ENCODE results near the gene ALCAM.

The ALCAM gene

GRCh38 chr3:105399062-105399461 is 32.4 kb downstream of the ALCAM start:
- TF ChIP-seq TAF1 (IDR thresholded peaks at IDR 0.05; ENCODE audit: borderline replicate concordance, insufficient read depth, low read length) (no peak), FOXP2 (optimal IDR thresholded peaks at IDR 0.05; ENCODE audit: borderline replicate concordance, extremely low read depth, extremely low read length, insufficient read depth) (no peak), REST (IDR thresholded peaks at IDR 0.05; ENCODE audit: insufficient read depth in 1 of 2, low read depth in 2 of 2, low read length in 2 of 2) (no peak)

GRCh38 chr3:105399611-105400010 is 32.9 kb downstream of the ALCAM start:
- no peak for TF ChIP-seq POLR2AphosphoS5 (IDR thresholded peaks at IDR 0.05; ENCODE audit: low read depth, low read length)
- no peak for TF ChIP-seq FOXP2 (optimal IDR thresholded peaks at IDR 0.05; ENCODE audit: borderline replicate concordance, extremely low read depth, extremely low read length, insufficient read depth)
- TF ChIP-seq SIN3A (IDR thresholded peaks at IDR 0.05; ENCODE audit: borderline replicate concordance, insufficient read depth, low read length): no peak
- no peak for TF ChIP-seq TAF1 (IDR thresholded peaks at IDR 0.05; ENCODE audit: borderline replicate concordance, insufficient read depth, low read length)
- TF ChIP-seq REST (IDR thresholded peaks at IDR 0.05; ENCODE audit: insufficient read depth in 1 of 2, low read depth in 2 of 2, low read length in 2 of 2): no peak

- TF ChIP-seq FOXP2 (optimal IDR thresholded peaks at IDR 0.05; ENCODE audit: borderline replicate concordance, extremely low read depth, extremely low read length, insufficient read depth): no peak
- TF ChIP-seq REST (IDR thresholded peaks at IDR 0.05; ENCODE audit: insufficient read depth in 1 of 2, low read depth in 2 of 2, low read length in 2 of 2): no peak
- TF ChIP-seq TAF1 (IDR thresholded peaks at IDR 0.05; ENCODE audit: borderline replicate concordance, insufficient read depth, low read length): no peak
- no peak for TF ChIP-seq POLR2AphosphoS5 (IDR thresholded peaks at IDR 0.05; ENCODE audit: low read depth, low read length)
- no peak for TF ChIP-seq SIN3A (IDR thresholded peaks at IDR 0.05; ENCODE audit: borderline replicate concordance, insufficient read depth, low read length)
Measured at GRCh38 chr3:105401254-105401653, 34.5 kb downstream of the ALCAM start.

GRCh38 chr3:105401691-105402149 is 35.0 kb downstream of the ALCAM start:
- TF ChIP-seq TAF1 (IDR thresholded peaks at IDR 0.05; ENCODE audit: borderline replicate concordance, insufficient read depth, low read length) (no peak), REST (IDR thresholded peaks at IDR 0.05; ENCODE audit: insufficient read depth in 1 of 2, low read depth in 2 of 2, low read length in 2 of 2) (no peak), SIN3A (IDR thresholded peaks at IDR 0.05; ENCODE audit: borderline replicate concordance, insufficient read depth, low read length) (no peak), POLR2AphosphoS5 (IDR thresholded peaks at IDR 0.05; ENCODE audit: low read depth, low read length) (no peak), FOXP2 (optimal IDR thresholded peaks at IDR 0.05; ENCODE audit: borderline replicate concordance, extremely low read depth, extremely low read length, insufficient read depth) (no peak)

GRCh38 chr3:105402287-105402801 is 35.6 kb downstream of the ALCAM start:
- TF ChIP-seq REST (IDR thresholded peaks at IDR 0.05; ENCODE audit: insufficient read depth in 1 of 2, low read depth in 2 of 2, low read length in 2 of 2) (no peak), TAF1 (IDR thresholded peaks at IDR 0.05; ENCODE audit: borderline replicate concordance, insufficient read depth, low read length) (no peak), POLR2AphosphoS5 (IDR thresholded peaks at IDR 0.05; ENCODE audit: low read depth, low read length) (no peak), FOXP2 (optimal IDR thresholded peaks at IDR 0.05; ENCODE audit: borderline replicate concordance, extremely low read depth, extremely low read length, insufficient read depth) (no peak), SIN3A (IDR thresholded peaks at IDR 0.05; ENCODE audit: borderline replicate concordance, insufficient read depth, low read length) (no peak)
